Right renal cortex interstitium (tissue), 3 donors: ENCODE results near the gene ADCY4. TPM values are rescaled to one million over a fixed set of nuclear protein-coding genes. Genes with fewer than 3 reads are reported as not detected.

Experiments
- DNase-seq, 3 donors: peaks; one replicate each; pipeline ENCODE4 v3.0.0-alpha.2; 2013; ENCODE audit warnings: low read depth in 3 of 3, low spot score in 2 of 3
- polyA plus RNA-seq, 3 donors: library from polyadenylated mRNA; unstranded; fragments of 120-200 nt; gene quantifications; one replicate each; pipeline ENCODE4 v1.2.1, GENCODE V29; 2013; ENCODE audit not compliant: insufficient read length in 3 of 3

The ADCY4 gene
- polyA plus RNA-seq, 3 donors = 12.8 to 23.7 (median 17.2) TPM

- no peak for DNase-seq
These were observed 17.5 kb downstream of the ADCY4 start for GRCh38 chr14:24317141-24317928.

GRCh38 chr14:24316597-24316950, 18.3 kb downstream of the ADCY4 start:
- no peak for DNase-seq

GRCh38 chr14:24315807-24316596, 18.9 kb downstream of the ADCY4 start:
- no peak for DNase-seq

DNA sequence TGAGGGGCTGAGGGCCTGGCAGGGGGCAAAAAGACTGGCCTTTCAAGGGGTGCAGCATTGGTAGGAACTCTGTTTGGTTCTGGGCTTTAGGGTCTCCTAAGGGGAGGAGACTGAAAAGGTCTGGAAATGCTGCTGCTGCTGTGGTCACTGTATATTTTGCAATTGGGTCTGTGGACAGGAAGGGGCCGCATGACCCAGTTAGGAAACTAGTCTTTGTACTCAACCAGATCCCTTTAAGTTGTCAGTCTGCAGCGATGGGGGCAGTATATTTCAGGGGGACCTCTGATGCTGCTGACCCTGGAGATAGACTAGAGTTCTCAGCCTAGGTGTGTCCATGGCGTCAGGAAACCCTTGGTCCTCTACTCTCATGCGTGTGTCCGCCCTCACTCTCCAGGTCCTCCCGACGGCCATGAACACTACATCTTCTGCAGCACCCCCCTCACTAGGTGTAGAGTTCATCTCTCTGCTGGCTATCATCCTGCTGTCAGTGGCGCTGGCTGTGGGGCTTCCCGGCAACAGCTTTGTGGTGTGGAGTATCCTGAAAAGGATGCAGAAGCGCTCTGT, 19.5 kb downstream of the ADCY4 start:
- no peak for DNase-seq

DNA sequence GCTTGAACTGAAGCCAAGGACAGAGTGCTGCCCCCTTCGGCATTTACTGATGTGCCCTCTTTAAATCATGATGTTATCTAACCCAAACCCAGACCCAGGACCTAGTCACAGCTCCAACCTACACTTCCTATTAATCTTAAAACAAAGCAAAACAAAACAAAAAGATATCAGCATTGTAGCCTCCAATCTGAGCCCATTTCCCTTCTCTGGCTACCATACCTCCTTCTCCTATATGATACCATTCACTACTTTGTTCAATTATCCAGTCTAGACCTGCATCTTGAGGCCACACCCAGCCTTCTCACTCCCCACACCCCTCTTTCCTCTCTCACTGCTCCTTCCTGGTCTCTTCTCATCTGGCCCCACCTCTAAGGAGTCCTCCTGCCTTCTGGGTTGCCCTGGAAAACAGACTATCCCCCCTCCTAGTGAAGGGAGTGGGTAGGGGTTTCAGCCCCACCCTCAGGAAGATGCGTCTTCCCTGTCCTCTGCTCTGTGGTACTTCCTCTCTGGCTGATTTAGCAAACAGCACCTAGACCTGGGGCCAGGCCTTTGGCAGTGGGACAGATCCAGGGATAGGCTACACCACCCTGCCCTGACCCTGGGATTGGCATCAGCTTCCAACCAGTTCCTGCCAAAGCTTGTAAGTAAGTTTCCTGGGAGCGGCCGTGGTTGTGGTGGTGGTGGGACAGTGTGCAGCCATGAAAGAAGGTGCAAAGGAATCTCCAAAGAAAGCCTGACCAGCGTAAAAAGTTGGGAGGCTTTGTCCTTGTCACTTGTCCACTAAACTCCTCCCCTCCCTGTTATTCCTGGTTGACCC, 20.3 kb downstream of the ADCY4 start:
- no peak for DNase-seq

DNA sequence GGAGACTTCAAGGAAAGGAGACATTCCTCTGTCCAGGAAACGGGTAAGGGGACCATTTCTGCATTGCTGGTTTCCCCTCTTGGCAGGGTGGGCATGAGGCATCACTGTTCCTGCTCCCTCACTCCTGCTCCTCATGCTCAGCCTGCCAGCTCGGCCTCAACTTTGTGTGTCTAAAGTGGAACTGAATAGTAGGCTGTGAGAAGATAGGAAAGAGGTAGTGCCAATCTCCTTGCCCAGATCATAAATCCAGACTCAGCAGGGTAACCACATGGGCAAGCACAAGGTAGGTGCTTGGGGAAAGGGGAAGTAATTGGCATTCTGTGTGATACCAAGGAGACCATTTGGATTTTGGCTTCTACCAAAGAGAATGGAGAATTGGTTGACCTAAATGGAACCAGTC, 21.0 kb downstream of the ADCY4 start:
- DNase-seq = no peak

DNA sequence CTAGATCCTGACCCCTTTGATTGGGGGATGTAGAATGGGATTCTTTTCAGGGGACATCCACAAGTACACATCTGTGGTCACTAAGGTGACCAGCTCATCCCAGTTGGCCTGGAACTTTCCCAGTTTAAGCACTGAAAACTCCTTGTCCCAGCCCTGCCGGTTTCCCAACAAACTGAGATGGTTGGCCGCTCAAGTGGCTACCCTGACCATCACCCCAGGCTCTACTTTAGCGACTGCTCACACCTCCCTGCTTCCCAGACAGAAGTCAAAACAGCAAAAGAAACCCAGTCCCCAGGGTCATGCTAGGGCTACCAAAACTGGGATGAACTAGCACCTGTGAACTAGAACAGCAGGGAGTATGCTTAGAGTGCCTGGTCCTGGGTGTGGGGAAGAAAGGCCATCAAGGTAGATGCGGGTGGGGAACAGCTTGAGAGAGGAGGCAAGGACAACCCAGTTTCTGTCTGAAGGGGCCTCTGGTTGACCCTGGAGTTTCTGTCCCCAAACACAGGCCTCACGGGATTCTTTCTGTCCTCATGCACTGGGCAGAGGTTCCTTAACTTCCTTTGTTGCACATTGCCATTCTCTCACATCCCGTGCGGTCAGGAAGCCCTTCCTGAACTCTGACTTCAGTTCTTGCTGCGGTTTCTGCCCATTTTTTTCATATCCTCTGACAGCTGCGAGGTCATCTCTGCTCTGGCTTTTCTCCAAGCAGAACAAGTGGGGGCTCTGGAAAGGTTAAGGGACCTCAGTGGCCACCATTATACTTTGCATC, 21.9 kb downstream of the ADCY4 start:
- DNase-seq = no peak

DNA sequence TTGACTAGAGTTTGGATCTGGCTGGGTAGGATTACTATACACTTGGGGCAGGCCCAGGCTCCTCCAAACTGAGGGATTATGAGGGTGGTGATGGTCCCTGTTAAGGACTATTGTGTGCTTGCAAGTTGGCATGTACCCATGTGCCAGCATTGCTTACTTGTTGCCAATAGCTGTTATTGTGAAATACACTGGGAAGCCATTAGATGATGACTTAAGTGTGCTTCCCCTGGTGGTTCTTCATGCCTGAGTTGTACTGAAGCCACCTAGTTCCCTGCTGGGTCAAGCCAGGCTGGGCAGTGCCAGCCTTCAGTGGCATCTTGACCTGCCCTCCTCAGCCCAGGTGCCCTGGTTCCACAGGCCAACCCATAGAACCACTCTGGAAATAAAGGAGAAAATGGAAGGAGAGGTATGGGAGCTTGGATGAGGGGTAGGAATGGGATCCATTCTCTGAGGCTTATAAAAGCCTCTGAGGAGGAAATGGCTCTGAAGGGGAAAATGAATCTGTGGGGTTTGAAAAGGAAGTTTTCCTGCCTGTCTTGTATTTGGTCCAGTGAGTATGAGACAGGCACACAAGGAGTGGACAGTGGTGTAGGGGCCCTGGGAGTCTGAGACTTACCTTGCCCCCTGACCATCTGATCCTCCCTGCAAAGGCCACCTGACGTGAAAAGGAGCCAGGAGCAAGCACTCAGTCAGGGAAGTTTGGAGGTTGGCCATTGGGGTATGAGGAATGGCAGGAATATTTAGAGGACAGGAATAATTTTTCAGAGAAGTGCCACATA, 22.8 kb downstream of the ADCY4 start:
- no peak for DNase-seq

GRCh38 chr14:24310646-24311604, 23.9 kb downstream of the ADCY4 start, which contains the start of gene LTB4R:
TSS of gene LTB4R (plus strand) at chr14:24311502. CDS start at chr14:24315652, 4,150 bp downstream.
- DNase-seq = no peak

- no peak for DNase-seq
These were observed 24.6 kb downstream of the ADCY4 start for GRCh38 chr14:24310265-24310645.

GRCh38 chr14:24309538-24310264, 25.2 kb downstream of the ADCY4 start, which contains the start of gene LTB4R2:
TSS of gene LTB4R2 (plus strand) at chr14:24310140. CDS start at chr14:24310665, 525 bp downstream.
- DNase-seq = no peak

DNA sequence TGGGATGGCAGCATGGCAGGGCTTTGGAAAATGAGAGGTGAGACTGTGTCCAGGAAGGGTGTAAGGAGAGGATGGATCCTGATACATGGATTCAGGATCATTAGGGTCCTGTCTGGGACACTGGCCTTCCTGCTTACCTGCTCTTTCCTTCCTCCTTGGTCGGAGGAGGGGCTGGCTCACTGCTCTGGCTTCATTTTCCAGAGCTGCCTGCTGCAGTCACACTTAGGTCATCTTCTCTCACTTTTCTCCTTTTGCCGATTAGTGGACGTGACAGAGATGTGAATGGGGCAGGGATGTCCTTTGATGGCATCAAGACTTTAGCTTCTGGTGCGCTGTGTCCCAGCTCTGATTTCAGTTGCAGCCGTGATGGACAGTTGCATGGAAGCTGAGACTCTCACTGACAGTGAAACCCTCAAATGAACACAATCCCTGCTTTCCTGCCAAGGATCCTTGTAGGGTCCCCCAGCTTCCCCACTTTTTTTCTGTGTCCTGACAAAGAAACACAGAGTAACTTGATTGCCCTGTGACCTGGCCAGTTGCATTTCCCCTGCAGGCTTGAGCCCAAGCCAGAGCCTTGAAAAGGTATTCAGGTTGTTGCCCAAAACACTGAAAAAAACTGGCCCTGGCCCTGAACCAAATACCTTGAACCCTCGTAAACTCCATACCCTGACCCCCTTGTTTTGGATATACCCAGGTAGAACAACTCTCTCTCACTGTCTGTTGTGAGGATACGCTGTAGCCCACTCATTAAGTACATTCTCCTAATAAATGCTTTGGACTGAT, 26.3 kb downstream of the ADCY4 start:
- no peak for DNase-seq

DNA sequence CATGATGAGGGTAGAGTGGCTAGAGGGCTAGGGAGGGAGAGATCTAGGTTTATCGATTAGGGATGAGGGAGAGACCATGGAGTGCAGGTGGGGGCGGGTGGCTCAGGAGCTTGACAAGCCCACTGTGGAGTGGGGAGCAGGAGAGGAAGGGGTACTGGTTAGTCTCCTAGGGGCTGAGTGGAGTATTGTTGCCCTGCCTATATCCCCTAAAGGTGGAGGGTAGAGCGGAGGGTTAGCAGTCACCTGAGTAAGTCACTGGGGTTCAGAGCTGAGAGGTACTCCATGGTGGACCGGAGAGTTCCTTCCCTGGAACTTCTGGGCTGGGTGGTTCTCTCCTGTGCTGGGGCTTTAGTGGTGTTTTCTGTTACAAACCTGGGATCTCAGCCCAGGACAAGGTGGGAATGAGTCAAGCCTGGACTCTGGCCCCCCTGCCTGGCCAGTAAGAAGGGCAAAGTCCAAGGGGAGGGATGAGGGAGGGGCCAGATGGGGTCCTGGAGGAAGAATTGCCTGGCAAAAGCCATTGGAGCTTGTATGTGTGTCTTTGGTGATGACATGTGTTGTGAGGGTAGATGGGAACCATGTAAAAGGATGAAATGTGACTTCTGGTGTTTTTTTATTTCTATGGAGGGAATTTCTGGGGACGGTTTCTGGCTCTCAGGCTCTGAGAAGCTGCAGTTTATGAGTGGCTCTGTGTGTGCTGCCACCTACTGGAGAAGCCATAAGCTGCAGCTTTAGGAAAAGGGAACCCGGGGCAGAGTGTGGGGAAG, 27.1 kb downstream of the ADCY4 start, which contains the start of gene CIDEB:
CIDEB (minus strand) TSS at position 403 of the 767 bp plus-strand sequence; CDS start at position 284, 119 bp downstream.
- DNase-seq = no peak

GRCh38 chr14:24307156-24307574, 27.7 kb downstream of the ADCY4 start:
- no peak for DNase-seq

GRCh38 chr14:24304019-24304387, 30.9 kb downstream of the ADCY4 start:
- no peak for DNase-seq
